ENCODE data around the gene S100A9. TPM values are rescaled to one million over a fixed set of nuclear protein-coding genes. Genes with fewer than 3 reads are reported as not detected.

Gene S100A9
- 0.46 to 1.2 TPM (median 0.75 TPM) in 4 of 5 replicates, not detected in the other for total RNA-seq (2022; extraction: Qiagen RNA extraction)

GRCh38 chr1:153357853-153358690, at the start of gene S100A9:
TSS of gene S100A9 (plus strand) at chr1:153357854. CDS start at chr1:153358284, 430 bp downstream.

GRCh38 chr1:153312570-153313186, 45.0 kb upstream of the S100A9 start, which contains the start of gene PGLYRP3:
TSS of gene PGLYRP3 (minus strand) at chr1:153312952. CDS start at chr1:153310665, 2,287 bp downstream.

DNA sequence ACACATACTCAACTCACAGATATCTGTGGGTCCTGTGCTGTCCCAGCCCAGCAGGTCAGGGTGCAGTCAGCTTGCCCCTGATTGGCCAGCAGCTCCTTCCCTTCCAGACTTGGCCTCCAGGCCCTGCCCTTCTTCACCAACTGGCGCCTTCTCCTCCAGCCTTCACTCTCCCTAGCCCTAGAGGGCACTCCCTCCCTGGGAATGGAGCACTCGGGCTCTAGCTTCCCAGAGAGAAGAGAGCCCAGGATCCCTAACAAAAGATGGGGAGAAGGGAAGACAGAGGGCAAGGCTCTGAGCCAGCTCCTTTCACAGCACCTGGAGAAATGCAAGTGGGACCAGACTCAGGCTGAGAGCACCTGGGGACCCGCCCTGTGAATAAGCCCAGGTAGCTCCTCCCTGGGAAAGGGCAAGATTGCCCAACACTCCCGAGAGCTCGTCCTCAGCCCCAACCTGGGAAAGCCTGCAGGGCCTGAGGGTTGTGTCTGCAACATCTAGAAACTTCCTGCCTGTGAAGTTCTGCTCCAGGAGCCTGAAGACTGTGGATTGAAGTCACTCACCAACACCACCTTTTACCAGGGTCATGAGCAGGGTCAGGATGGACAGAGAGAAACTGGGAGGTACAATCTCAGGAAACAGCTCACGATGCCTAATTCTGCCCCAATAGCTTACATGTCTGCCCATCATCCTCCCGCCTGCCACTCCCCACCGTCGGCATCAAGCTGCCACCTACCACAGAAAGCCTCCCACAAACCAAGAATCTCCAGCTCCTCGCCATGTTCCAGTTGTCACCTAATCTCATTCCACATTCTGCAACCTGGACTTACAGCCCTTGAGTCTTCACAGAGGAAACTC, 8.9 kb upstream of the S100A9 start, which contains the start of gene PGLYRP4:
PGLYRP4 (minus strand) TSS at position 331 of the 852 bp plus-strand sequence. CDS start 909 bp downstream, outside the sequence.

GRCh38 chr1:153375511-153375910, 17.9 kb downstream of the S100A9 start, which contains the start of gene S100A12:
TSS of gene S100A12 (minus strand) at chr1:153375621. CDS start at chr1:153374592, 1,029 bp downstream.

GRCh38 chr1:153390938-153391710, 33.5 kb downstream of the S100A9 start, which contains the start of gene S100A8:
TSS of gene S100A8 (minus strand) at chr1:153391073. CDS start at chr1:153390535, 538 bp downstream.

Other genes with a start within 250 kb of the S100A9 start
- gene SPRR2F, start 244.3 kb upstream of the S100A9 start, total RNA-seq (2022; extraction: Qiagen RNA extraction) = not detected in 5 replicates
- gene SPRR2G, start 207.0 kb upstream of the S100A9 start, total RNA-seq (2022; extraction: Qiagen RNA extraction) = not detected in 5 replicates
- gene LELP1, start 154.4 kb upstream of the S100A9 start, total RNA-seq (2022; extraction: Qiagen RNA extraction) = not detected in 5 replicates
- gene PRR9, start 140.3 kb upstream of the S100A9 start, total RNA-seq (2022; extraction: Qiagen RNA extraction) = not detected in 5 replicates
- not detected in 5 replicates for gene LORICRIN, start 98.2 kb upstream of the S100A9 start, total RNA-seq (2022; extraction: Qiagen RNA extraction)
- not detected in 5 replicates for gene PGLYRP3, start 44.9 kb upstream of the S100A9 start, total RNA-seq (2022; extraction: Qiagen RNA extraction)
- not detected in 5 replicates for gene PGLYRP4, start 9.0 kb upstream of the S100A9 start, total RNA-seq (2022; extraction: Qiagen RNA extraction)
- not detected in 5 replicates for gene S100A12, start 17.8 kb downstream of the S100A9 start, total RNA-seq (2022; extraction: Qiagen RNA extraction)
- not detected in 5 replicates for gene S100A8, start 33.2 kb downstream of the S100A9 start, total RNA-seq (2022; extraction: Qiagen RNA extraction)
- not detected in 5 replicates for gene S100A7A, start 58.7 kb downstream of the S100A9 start, total RNA-seq (2022; extraction: Qiagen RNA extraction)
- not detected in 5 replicates for gene S100A7, start 102.8 kb downstream of the S100A9 start, total RNA-seq (2022; extraction: Qiagen RNA extraction)
- 2,973 to 4,069 TPM (median 3,618 TPM) in 5 replicates for gene S100A6, start 178.1 kb downstream of the S100A9 start, total RNA-seq (2022; extraction: Qiagen RNA extraction)
- 0.64 to 1.2 TPM (median 0.83 TPM) in 5 replicates for gene S100A5, start 183.1 kb downstream of the S100A9 start, total RNA-seq (2022; extraction: Qiagen RNA extraction)
- gene S100A4, start 188.0 kb downstream of the S100A9 start, total RNA-seq (2022; extraction: Qiagen RNA extraction) = 1,517 to 1,961 TPM (median 1,696 TPM) in 5 replicates
- 107 to 126 TPM (median 115 TPM) in 5 replicates for gene S100A3, start 191.4 kb downstream of the S100A9 start, total RNA-seq (2022; extraction: Qiagen RNA extraction)
- 19.0 to 37.7 TPM (median 28.0 TPM) in 5 replicates for gene S100A2, start 208.0 kb downstream of the S100A9 start, total RNA-seq (2022; extraction: Qiagen RNA extraction)

Measured in A549 treated with Hydrocortisone at 1 μM for 4 hours (cell line).